CD4-positive, alpha-beta T cell treated with Interleukin-10 for 1 hour (primary cell): ENCODE results near the gene PSG6.
"Not testable (repeated sequence)": the region's sequence is repeated elsewhere in the genome, so short reads cannot be mapped to it uniquely, and the experiment has no call there.

Source experiments
- DNase-seq: peaks from one replicate; pipeline ENCODE4 v3.0.0-alpha.2; 2020

PSG6 gene

DNA sequence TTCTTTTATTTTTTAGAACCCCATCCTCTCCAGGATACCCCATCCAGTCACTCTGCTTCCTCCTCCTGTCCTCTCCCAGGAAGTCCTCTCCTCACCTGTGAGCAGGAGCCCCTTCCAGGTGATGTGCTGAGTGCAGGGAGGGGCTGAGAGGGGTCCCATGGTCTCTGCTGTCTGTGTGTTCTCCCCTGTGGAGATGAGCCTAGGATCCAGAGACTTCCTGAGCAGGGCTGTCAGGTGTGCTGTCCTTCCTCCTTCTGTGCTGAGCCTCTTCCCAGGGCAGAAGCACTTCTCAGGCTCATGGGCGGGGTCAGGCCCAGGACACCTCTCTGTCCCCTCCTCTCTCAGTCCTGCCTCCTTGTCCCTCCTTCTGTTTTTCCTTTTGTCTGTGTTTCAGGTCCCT is at the start of gene PSG6:
PSG6 (minus strand) TSS at position 261 of the 400 bp plus-strand sequence; CDS start at position 159, 102 bp downstream.
- not testable (repeated sequence) for DNase-seq

DNA sequence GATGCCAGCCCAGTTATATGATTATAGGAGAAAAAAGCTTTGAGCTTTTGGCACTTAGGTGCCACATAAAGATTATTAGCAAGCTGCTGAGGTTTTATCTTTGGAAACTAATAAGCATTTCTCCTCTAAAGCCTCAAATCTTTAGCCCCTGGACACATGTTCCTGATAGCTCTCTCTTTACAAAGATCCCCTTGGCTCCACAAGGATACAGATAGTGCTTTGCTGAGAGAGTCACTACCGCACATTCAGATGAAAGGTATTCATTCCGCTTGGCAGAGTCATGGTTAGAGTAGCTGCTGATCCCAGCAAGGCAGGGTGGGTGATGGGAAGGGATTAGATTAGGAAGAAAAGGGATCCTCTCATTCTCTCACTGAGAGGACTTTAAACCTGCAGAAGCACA is 47.5 kb upstream of the PSG6 start:
- no peak for DNase-seq

DNA sequence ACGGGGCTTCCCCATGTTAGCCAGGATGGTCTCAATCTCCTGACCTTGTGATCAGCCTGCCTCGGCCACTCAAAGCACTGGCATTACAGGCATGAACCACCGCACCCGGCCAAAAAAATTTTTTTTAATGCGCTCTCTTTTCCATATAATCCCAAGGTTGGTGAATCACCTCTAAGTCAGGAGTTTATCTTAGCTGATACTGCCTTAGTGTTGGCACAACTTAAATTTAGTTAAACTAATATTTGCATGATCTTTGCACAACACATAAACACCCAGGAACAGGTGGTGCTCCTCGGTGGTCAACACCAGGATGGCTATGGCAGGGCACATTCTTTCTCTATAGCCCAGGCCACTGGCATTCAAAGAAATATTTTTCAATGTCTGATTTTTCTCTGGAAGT is 43.4 kb upstream of the PSG6 start:
- DNase-seq, result no peak

DNA sequence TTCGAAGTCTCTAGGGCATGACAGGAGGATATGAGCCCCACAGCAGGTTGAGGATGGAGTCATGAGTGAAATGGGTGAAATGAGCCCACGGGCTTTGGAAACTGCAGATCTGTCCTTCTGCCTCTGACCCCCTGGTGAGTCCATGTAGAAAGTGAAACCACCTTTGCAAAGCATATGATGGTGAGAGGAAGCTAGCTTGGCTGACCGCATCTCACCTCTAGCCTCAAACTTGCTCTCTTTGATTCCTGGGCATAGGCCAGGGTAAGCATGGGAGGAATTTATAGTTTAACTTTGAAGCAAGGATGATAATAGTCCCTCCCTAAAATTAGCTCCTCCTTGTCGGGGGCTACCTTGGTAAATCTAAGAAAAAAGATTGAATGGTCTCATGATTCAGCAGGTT is 34.4 kb upstream of the PSG6 start:
- DNase-seq, result not testable (repeated sequence)

DNA sequence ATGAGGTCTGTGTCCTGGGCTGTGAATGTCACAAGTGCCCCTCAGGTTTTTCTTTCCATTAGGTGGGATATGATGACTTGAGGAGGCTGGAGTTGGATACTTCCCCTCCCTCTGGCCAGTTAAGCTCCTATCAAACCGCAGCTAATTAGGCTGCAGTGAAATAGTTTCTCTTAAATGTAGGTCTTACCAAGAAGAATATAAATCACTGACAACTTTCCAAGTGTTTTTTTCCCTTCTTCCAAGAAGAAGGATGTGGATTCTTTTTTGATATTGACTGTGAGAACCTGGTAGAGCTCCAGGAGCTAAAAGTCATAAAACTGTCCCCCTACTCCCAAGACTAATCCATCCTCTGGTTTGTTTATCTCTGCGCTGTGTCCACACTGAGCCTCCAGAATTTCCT is 33.8 kb upstream of the PSG6 start:
- not testable (repeated sequence) for DNase-seq

DNA sequence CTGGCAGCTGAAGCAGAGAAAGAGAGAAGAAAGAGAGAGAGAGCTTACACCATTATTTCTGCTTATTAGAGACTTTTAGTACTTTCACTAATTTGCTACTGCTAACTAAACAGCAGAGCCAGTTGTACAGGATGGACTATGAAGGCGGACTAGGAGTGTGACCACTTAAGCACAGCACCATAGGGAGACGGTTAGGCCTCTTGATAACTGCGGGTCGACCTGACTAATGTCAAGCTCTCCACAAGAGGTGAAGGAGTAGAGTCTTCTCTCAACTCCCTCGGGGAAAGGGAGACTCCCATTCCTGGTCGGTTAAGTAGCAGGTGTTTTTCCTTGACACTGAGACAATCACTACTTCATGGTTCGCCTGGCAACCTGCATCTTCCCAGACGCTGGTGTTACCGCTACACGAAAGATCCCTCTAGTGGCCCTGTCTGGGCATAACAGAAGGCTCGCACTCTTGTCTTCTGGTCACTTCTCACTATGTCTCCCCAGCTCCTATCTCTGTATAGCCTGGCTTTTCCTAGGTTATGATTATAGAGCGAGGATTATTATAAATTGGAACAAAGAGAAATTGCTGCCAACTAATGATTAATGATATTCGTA is 24.6 kb upstream of the PSG6 start:
- no peak for DNase-seq

DNA sequence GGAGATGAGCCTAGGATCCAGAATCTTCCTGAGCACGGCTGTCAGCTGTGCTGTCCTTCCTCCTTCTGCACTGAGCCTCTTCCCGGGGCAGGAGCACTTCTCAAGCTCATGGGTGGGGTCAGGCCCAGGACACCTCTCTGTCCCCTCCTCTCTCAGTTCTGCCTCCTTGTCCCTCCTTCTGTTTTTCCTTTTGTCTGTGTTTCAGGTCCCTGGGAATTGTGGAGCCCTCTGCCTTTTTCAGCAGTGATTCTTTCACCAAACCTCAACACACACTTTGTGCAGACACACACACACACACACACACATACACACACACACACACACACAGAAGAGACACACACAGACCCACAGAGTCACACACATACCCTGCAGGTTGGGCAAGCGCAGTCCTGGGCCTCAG is 19.4 kb upstream of the PSG6 start, which contains the start of gene PSG7:
PSG7 (minus strand) TSS at position 101 of the 400 bp plus-strand sequence. CDS start 131 bp downstream, outside the sequence.
- not testable (repeated sequence) for DNase-seq

DNA sequence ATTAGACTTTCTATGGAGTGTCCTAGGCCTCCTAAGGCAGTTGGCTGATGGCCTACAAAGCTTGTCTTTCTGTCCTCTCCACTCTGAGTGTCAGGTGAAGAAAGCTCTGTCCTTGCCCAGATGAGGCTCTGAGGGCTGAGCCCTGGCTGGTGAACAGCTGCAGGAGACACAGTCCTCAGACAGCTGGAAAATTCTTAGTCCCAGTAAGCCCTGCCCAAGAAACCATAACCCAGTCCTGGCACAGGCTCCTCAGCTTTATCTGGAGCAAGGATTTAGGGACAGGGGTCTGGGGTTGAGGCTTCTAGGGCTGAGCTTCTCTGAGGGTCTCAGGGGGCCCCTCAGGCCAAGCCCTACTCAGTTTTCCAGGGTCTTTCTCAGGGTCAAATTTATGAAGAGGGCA is 17.0 kb upstream of the PSG6 start:
- not testable (repeated sequence) for DNase-seq

DNA sequence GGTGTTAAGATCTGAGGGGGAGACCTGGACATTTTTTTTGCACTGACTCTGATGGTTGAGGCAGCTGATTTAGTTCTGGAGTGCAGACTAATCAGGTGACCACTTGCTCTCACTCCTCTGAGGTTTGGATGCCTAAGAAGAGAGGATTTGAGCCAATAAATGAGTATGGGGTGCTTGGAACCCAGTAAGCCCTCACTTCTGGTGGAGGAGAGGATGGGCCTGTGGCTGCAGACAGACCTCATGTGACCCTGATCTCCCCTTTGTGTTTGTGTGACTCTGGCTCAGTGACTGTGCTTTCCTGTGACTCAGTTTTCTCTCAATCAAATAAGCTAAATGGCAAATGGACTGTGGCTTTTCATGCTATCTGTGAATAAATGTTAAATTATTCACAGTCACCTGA is 16.5 kb upstream of the PSG6 start:
- not testable (repeated sequence) for DNase-seq

DNA sequence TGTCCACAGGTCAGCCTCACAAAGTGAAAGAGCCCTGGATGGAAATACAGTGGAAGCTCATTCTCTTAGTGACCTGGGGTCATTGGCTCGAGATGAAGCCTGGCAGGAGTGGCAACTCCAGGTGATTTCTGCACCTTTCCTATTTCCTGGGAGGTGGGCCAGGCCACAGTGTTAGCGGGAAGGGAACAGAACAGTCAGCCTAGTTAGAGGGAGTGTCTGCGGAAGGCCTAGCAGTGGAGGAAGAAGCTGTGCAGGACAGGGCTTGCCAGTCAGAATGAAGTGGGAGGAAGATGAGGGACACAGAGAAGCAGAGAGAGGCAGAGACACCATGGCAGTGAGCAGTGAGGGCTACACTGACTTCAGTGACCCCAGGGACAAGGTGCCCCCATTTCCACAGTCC is 15.7 kb upstream of the PSG6 start:
- not testable (repeated sequence) for DNase-seq

DNA sequence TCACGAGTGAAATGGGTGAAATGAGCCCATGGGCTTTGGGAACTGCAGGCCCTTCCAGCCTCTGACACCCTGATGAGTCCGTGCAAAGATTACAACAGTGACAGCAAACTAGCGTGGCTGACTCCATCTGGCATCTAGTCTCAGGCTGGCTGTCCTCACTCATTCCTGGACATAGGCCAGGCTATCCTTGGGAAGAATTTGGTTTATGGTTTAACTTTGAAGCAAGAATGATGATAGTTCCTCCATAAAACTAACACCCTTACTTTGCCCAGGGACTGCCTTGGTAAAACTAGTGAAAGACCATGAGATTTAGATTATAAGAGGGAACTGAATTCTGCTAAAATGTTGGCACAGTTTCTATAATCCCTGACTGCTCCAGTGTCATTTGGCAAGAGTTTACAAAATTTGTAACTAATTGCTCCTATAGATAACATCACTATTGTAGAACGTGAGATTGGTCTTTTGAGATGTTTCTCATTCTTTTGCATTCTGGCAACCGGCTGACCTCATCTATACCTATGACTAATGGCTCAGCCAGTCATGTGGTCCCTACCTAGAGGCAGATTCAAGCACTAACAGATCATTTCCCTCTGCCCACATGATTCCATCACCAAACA is 14.9 kb upstream of the PSG6 start:
- not testable (repeated sequence) for DNase-seq

DNA sequence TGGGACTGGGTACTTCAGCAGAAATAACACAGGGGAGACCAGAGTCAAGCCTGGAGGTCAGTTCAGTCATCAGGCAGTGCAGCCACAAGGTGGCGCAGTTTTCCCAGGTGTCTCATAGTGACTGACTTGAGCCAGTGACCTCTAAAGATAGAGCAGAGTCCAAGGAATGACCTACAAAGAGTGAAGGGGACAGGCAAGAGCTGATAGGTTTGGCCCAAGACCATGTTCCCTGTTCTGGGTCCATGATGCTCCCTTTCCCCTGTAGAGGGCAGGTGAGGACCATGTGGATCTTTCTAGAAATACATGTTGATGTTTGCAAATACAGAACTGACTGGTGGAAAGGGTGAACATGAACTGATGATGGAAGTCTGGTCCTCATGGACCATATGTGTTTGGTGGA is 12.5 kb upstream of the PSG6 start:
- DNase-seq, result not testable (repeated sequence)

DNA sequence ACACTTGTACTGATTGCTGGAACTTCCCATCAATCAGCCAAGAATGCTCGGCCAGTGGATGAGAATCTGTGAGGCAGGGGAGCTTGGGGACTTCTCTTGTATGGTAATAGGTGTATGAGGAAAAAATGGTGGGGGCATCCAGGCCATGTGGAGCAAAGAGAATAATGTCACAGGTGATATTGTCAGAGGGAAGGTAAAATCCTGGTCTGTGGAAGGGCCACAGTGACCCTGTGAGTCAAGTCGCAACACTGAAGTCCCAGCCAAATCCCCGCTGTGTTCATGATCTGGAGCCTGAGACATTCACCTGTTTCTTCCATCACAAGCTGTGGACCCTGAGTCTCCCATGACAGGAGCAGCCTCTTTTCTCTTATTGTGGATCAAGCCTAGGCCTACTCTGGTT is 11.2 kb upstream of the PSG6 start:
- DNase-seq, result no peak

DNA sequence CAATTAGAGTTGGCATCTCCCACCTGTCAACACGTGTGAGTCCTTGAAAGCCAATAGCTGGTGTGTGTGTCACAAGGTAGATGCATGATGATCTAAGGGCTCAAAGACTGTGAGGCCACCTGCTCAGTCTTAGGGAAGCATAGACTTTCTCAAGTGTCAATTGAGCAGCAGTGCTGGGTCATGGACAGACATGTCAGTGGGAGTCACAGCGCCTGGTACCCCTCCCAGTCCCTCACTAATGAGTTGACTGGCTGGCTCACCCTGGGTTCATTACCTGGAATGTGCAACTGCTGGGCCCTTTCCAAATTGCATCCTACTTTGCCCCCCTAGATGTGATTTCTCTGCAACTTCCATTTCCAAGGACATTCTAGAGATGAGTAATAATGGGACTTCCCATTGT is 9.1 kb upstream of the PSG6 start:
- DNase-seq, result no peak

DNA sequence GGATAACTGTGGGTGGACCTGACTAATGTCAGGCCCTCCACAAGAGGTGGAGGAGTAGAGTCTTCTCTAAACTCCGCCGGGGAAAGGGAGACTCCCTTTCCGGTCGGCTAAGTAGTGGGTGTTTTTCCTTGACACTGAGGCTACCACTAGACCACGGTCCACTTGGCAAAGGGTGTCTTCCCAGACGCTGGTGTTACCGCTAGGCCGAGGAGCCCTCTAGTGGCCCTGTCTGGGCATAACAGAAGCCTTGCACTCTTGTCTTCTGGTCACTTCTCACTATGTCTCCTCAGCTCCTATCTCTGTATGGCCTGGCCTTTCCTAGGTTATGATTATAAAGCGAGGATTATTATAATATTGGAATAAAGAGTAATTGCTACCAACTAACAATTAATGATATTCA is 5.4 kb upstream of the PSG6 start:
- peak; percentile 5 for DNase-seq

DNA sequence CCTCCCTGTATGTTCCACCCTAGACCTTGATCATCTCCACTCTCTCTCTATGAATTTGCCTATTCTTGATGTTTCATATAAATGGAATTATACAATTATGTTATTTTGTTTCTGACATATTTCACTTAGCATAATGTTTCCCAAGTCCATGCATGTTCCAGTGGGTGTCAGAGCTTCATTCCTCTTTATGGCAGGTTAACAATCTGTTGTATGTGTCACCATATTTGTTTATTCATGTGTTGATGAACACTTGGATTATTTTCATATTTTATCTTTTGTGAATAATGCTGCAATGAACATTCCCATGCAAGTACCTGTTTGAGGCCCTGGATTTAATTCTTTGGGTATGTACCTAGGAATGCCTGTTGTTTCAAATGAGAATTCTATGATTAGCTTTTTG is 3.3 kb upstream of the PSG6 start:
- DNase-seq, result not testable (repeated sequence)

DNA sequence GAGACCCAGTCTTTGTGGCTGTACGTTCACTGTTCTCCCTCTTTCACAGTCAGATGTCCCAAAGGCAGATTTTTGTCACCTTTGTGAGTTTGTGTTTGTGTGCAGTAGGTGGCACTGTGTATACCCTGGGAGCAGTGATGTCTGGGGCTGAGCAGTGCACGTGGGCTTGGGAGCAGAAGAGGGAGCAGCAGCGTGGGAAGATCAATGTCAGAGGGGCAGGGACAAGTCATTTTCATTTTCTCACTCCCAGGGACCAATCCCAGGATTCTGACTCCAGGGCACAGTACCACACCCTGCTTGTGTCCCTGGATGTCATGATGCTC is 2.0 kb upstream of the PSG6 start:
- no peak for DNase-seq

DNA sequence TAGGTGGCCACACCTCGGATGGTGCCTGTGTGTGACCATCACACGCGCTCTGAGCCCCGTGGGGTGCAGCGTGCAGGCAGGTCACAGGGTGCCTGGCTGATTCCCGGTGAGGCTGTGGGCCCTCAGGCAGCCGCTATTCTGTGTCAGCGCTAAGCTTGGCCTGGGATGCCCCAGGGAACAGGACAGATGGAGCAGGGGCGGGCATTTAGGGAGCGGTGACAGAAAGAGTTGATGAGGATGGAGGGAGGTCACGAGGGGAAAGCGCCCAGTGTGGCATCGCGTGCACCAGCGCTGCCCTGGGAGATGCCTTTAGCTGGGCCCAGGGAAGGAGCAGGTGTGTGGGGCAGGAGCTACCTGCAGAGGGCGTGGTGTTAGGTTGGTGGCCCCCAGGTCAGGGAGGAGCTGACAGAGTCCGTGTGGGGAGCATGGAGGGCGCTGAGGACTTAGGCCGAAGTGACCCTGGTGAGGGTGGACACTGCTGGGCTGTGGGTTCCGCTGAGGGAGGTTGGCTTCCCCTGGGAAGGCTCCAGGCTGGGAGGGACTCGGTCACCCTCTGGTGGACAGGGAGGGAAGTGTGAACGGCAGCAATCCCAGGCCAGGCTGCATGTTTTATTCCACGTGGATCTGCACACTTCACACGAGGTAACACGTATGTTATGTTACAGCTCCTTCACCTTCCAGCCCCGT is 1.5 kb upstream of the PSG6 start:
- DNase-seq, result not testable (repeated sequence)

DNA sequence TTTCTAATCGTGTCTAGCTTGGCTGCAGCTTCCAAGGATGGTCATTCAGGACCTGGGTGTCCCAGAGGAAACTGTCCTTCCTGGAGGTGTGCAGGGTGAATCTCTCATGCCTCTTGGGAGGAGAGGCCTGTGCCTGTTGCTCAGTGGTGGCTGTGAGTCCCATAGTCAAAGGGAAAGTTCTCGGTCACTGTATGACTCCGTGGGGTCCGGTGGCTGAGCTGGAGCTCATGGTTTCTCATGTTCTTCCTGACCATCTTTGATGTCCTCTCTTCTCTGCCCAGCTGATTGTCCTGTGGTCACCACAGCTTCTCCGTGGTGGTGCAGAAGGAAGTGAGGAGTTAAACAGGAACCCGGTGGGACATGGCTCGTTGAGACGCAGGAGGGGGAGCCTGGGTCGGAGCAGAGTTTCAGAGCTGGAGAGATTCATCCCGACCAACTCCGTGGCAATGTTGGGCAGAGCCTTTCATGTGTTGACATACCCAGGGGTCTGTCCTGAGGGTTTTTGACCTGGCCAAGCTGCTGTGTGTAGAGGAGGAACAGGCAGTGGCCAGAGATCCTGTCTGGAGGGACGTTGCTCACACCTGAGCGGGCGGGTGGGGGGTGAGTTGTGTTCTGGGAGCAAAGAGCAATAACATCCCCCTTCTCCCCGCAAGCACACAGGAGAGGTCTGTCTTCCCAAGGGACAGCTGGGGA is 829 bp upstream of the PSG6 start:
- DNase-seq, result not testable (repeated sequence)

DNA sequence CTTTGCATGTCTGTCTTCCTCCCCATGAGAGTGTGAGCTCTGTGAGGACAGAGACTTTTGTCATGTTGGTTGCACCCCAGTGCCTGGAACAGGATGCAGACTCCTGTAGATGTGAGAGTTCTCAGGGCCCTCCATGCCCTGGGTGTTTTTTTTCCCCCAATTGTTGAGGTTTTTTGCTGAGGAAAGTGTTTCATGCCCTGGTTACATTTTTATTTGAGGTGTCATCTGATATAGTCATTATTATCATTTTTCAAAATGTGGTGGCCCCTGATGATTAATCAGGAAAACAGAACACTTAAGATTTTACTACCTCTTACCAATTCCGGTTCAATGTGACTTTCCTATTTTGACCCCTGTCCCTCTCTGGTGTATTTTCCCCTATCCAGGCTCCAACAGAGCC is 763 bp downstream of the PSG6 start:
- not testable (repeated sequence) for DNase-seq

DNA sequence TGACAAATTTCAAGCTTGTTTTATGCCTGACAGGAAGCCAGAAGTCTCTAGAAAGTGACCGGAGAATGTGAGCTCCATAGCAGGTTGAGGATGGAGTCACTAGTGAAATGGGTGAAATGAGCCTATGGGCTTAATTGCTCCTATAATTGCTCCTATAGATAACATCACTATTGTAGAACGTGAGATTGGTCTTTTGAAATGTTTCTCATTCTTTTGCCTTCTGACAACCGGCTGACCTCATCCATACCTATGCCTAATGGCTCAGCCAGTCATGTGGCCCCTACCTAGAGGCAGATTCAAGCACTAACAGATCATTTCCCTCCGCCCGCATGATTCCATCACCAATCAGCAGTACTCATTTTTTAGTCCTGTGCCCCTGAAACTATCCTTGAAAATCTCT is 4.2 kb downstream of the PSG6 start:
- not testable (repeated sequence) for DNase-seq

DNA sequence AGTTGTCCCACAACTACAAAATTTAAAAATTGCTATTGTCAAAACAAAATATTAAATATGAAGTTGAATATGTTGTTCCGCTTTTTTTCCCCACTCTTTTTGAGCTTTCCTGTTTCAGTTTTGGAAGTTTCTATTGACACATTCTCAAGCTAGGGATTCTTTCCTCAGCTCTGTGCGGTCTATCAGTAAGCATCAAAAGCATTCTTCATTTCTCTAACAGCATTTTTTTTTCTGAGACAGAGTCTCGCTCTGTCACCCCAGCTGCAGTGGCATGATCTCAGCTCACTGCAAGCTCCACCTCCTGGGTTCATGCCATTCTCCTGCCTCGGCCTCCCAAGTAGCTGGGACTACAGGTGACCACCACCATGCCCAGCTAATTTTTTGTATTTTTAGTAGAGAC is 4.8 kb downstream of the PSG6 start:
- not testable (repeated sequence) for DNase-seq

DNA sequence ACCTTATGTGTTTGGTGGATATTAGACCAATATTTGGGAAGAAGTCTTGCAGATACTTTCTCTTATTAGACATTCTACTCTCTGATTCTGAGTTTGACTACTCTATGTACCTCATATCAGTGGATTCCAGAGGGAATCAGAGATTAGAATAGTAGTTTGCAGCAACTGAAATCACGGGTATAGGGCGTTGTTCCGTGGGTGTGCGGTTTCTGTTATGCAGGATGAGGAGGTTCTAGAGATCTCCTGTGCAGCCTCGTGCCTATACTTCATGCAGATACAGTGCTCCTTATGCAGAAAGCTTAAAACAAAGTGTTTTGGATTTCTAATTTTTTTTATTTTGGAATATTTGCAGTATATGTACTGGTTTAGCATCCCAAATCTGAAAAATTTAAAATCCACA is 6.0 kb downstream of the PSG6 start:
- DNase-seq, result not testable (repeated sequence)

DNA sequence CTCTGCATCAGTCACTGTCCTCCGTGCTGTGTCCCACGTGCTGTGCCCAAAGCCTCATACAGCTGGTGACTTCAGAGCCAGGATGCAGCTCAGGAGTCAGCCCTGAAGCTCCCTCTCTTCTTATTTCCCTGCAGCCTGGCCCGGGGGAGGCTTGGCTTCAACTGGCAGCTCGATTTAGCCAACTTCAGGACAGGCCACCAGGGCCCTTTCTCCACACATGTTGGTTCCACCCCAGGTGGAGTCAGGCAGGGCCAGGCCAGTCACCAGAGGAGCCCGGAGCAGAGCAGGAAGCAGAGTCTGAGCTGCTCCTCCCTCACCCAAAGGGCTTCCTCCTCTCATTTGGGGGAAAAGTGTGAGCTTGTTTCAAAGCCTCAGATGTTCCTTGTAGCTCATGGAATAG is 11.5 kb downstream of the PSG6 start:
- not testable (repeated sequence) for DNase-seq
